SK-N-SH treated with all-trans-retinoic acid at 6 μM for 48 hours (cell line): ENCODE results near the gene CHMP1B.

Experiments used
- CSDC2 ChIP-seq: fragments of 250-450 bp; sonication (Bioruptor Pico); IDR thresholded peaks from 2 replicates; pipeline ENCODE4 v1.5.0; 2020; ENCODE audit warnings: mild to moderate bottlenecking, moderate library complexity
- RARB ChIP-seq: fragments of 250-450 bp; sonication (Bioruptor Pico); IDR thresholded peaks from 2 replicates; pipeline ENCODE4 v1.8.0; 2021; ENCODE audit warnings: mild to moderate bottlenecking, moderate library complexity
- TCF4 ChIP-seq: fragments of 250-450 bp; sonication (Bioruptor Pico); IDR thresholded peaks from 2 replicates; pipeline ENCODE4 v1.8.0; 2021; ENCODE audit warnings: mild to moderate bottlenecking, moderate library complexity, borderline replicate concordance
- TOX ChIP-seq: fragments of 250-450 bp; sonication (Bioruptor Pico); IDR thresholded peaks from 2 replicates; pipeline ENCODE4 v1.8.0; 2021; ENCODE audit warnings: mild to moderate bottlenecking, moderate library complexity, borderline replicate concordance
- ZNF8 ChIP-seq: fragments of 450-650 bp; formaldehyde crosslinking; IDR thresholded peaks from 2 replicates; pipeline ENCODE4 v1.5.0; 2020; ENCODE audit warnings: mild to moderate bottlenecking, moderate library complexity

DNA sequence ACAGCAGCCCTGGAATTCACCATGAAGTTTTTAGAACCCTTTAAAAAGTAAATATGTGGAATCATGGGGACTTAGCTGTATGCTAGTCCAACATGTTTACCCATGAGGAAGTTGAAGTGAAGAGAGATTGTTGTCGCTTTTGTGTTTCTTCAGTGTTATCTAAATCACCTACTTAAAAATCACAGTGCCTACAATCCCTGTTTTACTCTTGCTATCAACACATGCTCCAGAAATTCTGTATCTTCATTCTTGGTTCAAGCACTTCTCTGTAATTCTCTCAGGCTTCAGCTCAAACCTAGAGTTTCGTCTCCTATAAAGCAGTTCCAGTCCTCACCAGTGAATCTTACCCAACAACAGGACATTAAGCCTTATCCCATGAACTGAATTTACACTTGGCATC, 30.5 kb upstream of the CHMP1B start:
- TF ChIP-seq ZNF8 (CRISPR knock-in tag): no peak
- TF ChIP-seq RARB (CRISPR knock-in tag): no peak
- no peak for TF ChIP-seq TOX
- no peak for TF ChIP-seq TCF4 (CRISPR knock-in tag)
- TF ChIP-seq CSDC2 (CRISPR knock-in tag): no peak
